ENCODE data around the gene BAHD1.

- TF ChIP-seq CTCF (IDR thresholded peaks at IDR 0.05) (no peak), EP300 (IDR thresholded peaks at IDR 0.05) (no peak), POLR2AphosphoS5 (IDR thresholded peaks at IDR 0.05) (no peak)
Measured at GRCh38 chr15:40420071-40420713, 20.6 kb upstream of the BAHD1 start.

All from gastroesophageal sphincter (tissue), 3 donors.